Testis (tissue), 2 donors: ENCODE data around the gene SOWAHB.

Experiments
- POLR2A ChIP-seq: fragments of 450-650 bp; IDR thresholded peaks from one replicate; pipeline ENCODE4 v1.6.1; 2017; ENCODE audit warnings: antibody characterized with exemption, mild to moderate bottlenecking, moderate library complexity
- TF ChIP-seq, protein P1 (sequence below), 3 experiments: fragments of 450-650 bp in 2 of 3; fragments of 200-600 bp in 1 of 3; sonication (generic) in 1 of 3; IDR thresholded peaks; one replicate each; pipeline ENCODE4 v1.5.1; 2016 to 2019; ENCODE audit warnings: antibody characterized with exemption in 3 of 3, mild to moderate bottlenecking in 2 of 3, moderate library complexity in 1 of 3

DNA sequence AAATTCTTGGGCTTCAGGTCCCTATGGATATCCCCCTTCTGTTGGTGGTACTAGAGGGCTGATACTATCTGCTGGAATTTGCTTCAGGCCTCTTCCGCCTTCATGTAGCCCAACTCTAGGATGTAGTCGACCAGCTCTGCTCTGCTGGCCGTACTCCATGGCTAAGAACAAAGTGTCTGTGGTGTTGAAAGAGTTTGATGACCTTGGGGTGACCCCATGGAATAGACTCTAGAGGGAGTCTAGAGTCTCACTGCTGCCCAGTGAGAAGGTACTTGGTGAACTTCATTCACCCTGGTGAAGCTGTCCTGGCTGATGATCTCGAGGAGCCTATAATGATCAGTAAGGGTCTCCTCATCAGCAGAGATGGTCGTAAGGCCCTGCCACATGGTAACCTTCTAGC, 11.7 kb downstream of the SOWAHB start:
- TF ChIP-seq, protein P1, sequence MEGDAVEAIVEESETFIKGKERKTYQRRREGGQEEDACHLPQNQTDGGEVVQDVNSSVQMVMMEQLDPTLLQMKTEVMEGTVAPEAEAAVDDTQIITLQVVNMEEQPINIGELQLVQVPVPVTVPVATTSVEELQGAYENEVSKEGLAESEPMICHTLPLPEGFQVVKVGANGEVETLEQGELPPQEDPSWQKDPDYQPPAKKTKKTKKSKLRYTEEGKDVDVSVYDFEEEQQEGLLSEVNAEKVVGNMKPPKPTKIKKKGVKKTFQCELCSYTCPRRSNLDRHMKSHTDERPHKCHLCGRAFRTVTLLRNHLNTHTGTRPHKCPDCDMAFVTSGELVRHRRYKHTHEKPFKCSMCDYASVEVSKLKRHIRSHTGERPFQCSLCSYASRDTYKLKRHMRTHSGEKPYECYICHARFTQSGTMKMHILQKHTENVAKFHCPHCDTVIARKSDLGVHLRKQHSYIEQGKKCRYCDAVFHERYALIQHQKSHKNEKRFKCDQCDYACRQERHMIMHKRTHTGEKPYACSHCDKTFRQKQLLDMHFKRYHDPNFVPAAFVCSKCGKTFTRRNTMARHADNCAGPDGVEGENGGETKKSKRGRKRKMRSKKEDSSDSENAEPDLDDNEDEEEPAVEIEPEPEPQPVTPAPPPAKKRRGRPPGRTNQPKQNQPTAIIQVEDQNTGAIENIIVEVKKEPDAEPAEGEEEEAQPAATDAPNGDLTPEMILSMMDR (IDR thresholded peaks at IDR 0.05) = no peak
- TF ChIP-seq POLR2A = no peak
